HFFc6 (cell line): ENCODE data around the gene POLR3GL. TPM values are rescaled to one million over a fixed set of nuclear protein-coding genes. Genes with fewer than 3 reads are reported as not detected.
A peak's percentile ranks its signal among the peaks of the same experiment; 100 is the strongest.
"Not testable (repeated sequence)": the region's sequence is repeated elsewhere in the genome, so short reads cannot be mapped to it uniquely, and the experiment has no call there.

ENCODE experiments used
- DNase-seq: peaks from one replicate; pipeline ENCODE4 v3.0.0-alpha.2; 2018
- H3K27ac Mint-ChIP-seq: 2 replicates; pipeline ENCODE4 v1.8.0; 2020; ENCODE audit warnings: mild to moderate bottlenecking, mixed read lengths
- H3K27me3 Mint-ChIP-seq: 2 replicates; pipeline ENCODE4 v1.8.0; 2021; ENCODE audit warnings: mild to moderate bottlenecking, moderate library complexity, mixed read lengths; ENCODE audit not compliant: insufficient read depth
- H3K36me3 Mint-ChIP-seq: 2 replicates; pipeline ENCODE4 v1.8.0; 2021; ENCODE audit warnings: low read depth, mixed read lengths
- H3K4me1 Mint-ChIP-seq: 2 replicates; pipeline ENCODE4 v1.8.0; 2020; ENCODE audit warnings: low read depth, mixed read lengths
- H3K4me3 Mint-ChIP-seq: 2 replicates; pipeline ENCODE4 v1.8.0; 2020; ENCODE audit warnings: mild to moderate bottlenecking, moderate library complexity, mixed read lengths
- H3K9me3 Mint-ChIP-seq: 2 replicates; pipeline ENCODE4 v1.8.0; 2020; ENCODE audit warnings: mild to moderate bottlenecking, mixed read lengths
- CTCF ChIP-seq: fragments of 200-600 bp; sonication (generic); IDR thresholded peaks from 2 replicates; pipeline ENCODE4 v1.5.0; 2021; ENCODE audit warnings: antibody characterized with exemption, mild to moderate bottlenecking
- total RNA-seq, 6 experiments: library from RNA; stranded (reverse); fragmentation: NEBNext Ultra II Directional; extraction: Animal tissue kit (Norgen Biotek cat#: 25700); gene quantifications; 2 replicates in 1 of 6; 3 replicates in 5 of 6; pipeline ENCODE4 v1.2.3, GENCODE V29; 2021

POLR3GL gene
- total RNA-seq, 6 experiments from 2014 or later: 23.5 to 29.3 (median 26.2) TPM

GRCh38 chr1:145918992-145919939, 45.2 kb upstream of the POLR3GL start:
- Mint-ChIP-seq H3K27ac (peak overlapping the region; percentile 95), H3K4me3 (peak overlapping the region; percentile 97), H3K27me3 (peaks cover 10% of the 10 kb centered on the region), H3K36me3 (peaks cover 22% of the 10 kb centered on the region), H3K4me1 (peaks cover 35% of the 10 kb centered on the region), H3K9me3 (no peaks in the 10 kb centered on the region)
- TF ChIP-seq CTCF: no peak
- peak; percentile 49 for DNase-seq

- DNase-seq, H3K9me3 Mint-ChIP-seq, H3K27me3 Mint-ChIP-seq: not testable (repeated sequence)
- H3K4me3 Mint-ChIP-seq: peak overlapping the region; percentile 97
- peaks cover 35% of the 10 kb centered on the region for H3K4me1 Mint-ChIP-seq
- H3K27ac Mint-ChIP-seq: peak overlapping the region; percentile 95
- H3K36me3 Mint-ChIP-seq: peaks cover 16% of the 10 kb centered on the region
Observed at GRCh38 chr1:145920297-145920696, 44.2 kb upstream of the POLR3GL start.

DNA sequence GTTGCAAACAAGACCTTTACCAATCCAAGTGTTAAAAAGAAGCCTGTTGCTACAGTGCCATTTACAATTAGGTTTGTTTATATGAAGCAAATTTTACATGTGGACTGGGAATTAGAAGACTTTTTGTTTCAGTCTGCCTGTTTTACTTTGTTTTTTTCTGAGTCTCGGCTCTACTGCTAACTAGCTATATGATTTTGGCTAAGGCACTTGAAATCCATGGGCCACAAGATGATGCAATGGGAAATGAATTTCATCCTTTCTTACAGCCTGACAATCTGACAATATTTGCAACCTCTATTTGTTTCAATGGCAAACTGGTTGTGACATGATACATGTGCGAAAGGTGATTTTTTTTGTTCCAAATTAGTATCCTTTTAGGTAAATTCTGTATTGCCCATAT, 42.2 kb upstream of the POLR3GL start:
- H3K4me3 Mint-ChIP-seq: no peak overlapping the region
- H3K27ac Mint-ChIP-seq: no peak overlapping the region
- no peak for DNase-seq
- no peaks in the 10 kb centered on the region; the same call in 1 of the 2 replicates for H3K36me3 Mint-ChIP-seq
- no peaks in the 10 kb centered on the region for H3K9me3 Mint-ChIP-seq
- H3K4me1 Mint-ChIP-seq: peaks cover 22% of the 10 kb centered on the region
- peaks cover 10% of the 10 kb centered on the region for H3K27me3 Mint-ChIP-seq
- no peak for TF ChIP-seq CTCF

- Mint-ChIP-seq H3K4me3 (no peak overlapping the region), H3K36me3 (peaks cover 6% of the 10 kb centered on the region; the same call in 1 of the 2 replicates), H3K4me1 (peaks cover 6% of the 10 kb centered on the region), H3K9me3 (no peaks in the 10 kb centered on the region), H3K27me3 (peaks cover 5% of the 10 kb centered on the region; the same call in 1 of the 2 replicates), H3K27ac (no peak overlapping the region)
- TF ChIP-seq CTCF: no peak
- no peak for DNase-seq
Observed at GRCh38 chr1:145926686-145927062, 37.8 kb upstream of the POLR3GL start.

DNA sequence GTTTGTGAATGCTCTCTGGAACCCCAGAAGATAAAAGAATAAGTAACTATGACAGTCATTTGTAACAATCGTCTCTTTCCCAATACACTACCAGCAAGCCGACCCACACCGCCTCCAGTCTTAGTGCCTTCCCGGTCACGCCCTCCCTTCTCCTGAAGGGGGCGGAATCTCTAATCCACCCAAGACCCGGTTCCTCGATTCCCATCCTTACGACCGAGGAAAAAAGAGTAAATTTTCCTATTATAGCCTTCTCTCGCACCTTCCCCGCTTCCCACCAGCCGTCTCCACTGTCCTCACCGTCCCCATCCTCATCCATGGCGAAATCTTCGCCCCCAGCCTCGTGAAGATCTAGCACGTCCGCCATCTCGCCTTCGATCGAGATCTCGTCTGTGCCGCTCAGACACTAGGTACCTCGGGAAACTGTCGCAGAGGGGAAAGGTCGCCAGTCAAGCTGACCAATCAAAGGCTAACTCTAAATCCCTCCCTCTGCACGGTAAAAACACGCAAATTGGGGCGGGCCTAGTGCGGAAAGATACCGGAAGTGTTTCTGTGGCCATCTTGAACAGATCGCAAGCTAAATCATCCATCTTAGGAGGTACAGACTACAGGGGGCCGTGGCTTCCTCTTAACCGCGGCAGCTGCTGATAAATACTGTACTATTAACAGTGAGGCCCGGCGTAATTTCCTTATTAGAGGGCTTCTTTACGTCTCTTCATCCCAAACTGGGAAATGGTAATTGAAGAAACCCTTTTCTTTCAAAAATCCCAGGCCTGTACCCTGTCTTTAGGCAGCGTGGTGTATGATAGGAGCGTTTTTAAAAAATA, 37.2 kb upstream of the POLR3GL start, which contains the start of gene RBM8A:
Gene RBM8A (minus strand): TSS at position 422 of the 824 bp plus-strand sequence. CDS start 58 bp downstream, at position 364.
- H3K27ac Mint-ChIP-seq: no peak within 1 kb of the TSS; the same call in 1 of the 2 replicates
- DNase-seq: peak; percentile 98
- H3K4me3 Mint-ChIP-seq: peak within 1 kb of the TSS; percentile 51; the same call in 1 of the 2 replicates
- peak; percentile 84 for TF ChIP-seq CTCF
- H3K4me1 Mint-ChIP-seq: peaks cover 6% of the 10 kb centered on the region
- no peaks in the 10 kb centered on the region for H3K9me3 Mint-ChIP-seq
- peaks cover 6% of the 10 kb centered on the region; the same call in 1 of the 2 replicates for H3K36me3 Mint-ChIP-seq
- peaks cover 5% of the 10 kb centered on the region; the same call in 1 of the 2 replicates for H3K27me3 Mint-ChIP-seq
